ENCODE results near the gene PPP2R5C.

DNA sequence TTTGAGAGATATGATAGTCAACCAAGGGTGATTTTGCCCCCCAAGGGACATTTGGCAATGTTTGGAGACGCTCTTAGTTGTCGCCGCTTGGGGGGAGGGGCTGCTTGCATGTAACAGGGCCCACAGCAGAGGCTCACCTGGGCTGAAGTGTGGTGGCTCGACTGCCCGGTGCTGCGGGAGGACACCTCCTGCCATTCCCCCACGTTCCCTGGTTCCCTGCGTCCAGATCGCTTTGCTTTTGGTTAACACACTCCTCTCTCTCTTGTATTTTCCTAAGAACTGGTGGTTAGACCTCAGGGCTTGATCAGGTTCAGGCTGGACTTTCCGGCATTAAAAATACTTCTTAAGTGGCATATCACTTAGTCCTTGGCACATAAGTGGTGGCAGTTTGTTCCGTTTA lies 18.9 kb downstream of the PPP2R5C start:
- TF ChIP-seq, protein P1, sequence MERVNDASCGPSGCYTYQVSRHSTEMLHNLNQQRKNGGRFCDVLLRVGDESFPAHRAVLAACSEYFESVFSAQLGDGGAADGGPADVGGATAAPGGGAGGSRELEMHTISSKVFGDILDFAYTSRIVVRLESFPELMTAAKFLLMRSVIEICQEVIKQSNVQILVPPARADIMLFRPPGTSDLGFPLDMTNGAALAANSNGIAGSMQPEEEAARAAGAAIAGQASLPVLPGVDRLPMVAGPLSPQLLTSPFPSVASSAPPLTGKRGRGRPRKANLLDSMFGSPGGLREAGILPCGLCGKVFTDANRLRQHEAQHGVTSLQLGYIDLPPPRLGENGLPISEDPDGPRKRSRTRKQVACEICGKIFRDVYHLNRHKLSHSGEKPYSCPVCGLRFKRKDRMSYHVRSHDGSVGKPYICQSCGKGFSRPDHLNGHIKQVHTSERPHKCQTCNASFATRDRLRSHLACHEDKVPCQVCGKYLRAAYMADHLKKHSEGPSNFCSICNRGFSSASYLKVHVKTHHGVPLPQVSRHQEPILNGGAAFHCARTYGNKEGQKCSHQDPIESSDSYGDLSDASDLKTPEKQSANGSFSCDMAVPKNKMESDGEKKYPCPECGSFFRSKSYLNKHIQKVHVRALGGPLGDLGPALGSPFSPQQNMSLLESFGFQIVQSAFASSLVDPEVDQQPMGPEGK (CRISPR knock-in tag; IDR thresholded peaks at IDR 0.05; ENCODE audit: borderline replicate concordance): no peak
- no peak for TF ChIP-seq RARB (CRISPR knock-in tag; IDR thresholded peaks at IDR 0.05)
- no peak for TF ChIP-seq SNAI2 (CRISPR knock-in tag; IDR thresholded peaks at IDR 0.05)
- no peak for TF ChIP-seq ARNTL (CRISPR knock-in tag; IDR thresholded peaks at IDR 0.05; ENCODE audit: borderline replicate concordance, low read depth)
- no peak for TF ChIP-seq ZNF565 (CRISPR knock-in tag; conservative IDR thresholded peaks at IDR 0.05; ENCODE audit: low read depth)
- TF ChIP-seq ZNF8 (CRISPR knock-in tag; IDR thresholded peaks at IDR 0.05): no peak
- TF ChIP-seq CSDC2 (CRISPR knock-in tag; IDR thresholded peaks at IDR 0.05): no peak

Measured in SK-N-SH treated with all-trans-retinoic acid at 6 μM for 48 hours (cell line).